SU-DHL-6 (cell line): ENCODE results near the gene MOB3B.
"Not testable (repeated sequence)": the region's sequence is repeated elsewhere in the genome, so short reads cannot be mapped to it uniquely, and the experiment has no call there.

Source experiments
- H2AFZ ChIP-seq: fragments of 200-600 bp; sonication (generic); 2 replicates; pipeline ENCODE4 v1.6.1; 2014; ENCODE audit warnings: low read depth, mild to moderate bottlenecking, moderate library complexity, mixed read lengths, antibody characterized with exemption, low read length; ENCODE audit not compliant: severe bottlenecking
- H3F3A ChIP-seq: fragments of 200-600 bp; shearing (Covaris generic); 2 replicates; pipeline ENCODE4 v1.6.0; 2016; ENCODE audit warnings: antibody characterized with exemption, mild to moderate bottlenecking; ENCODE audit not compliant: insufficient read depth
- H3K27ac ChIP-seq: fragments of 200-600 bp; sonication (generic); 2 replicates; pipeline ENCODE4 v1.5.1; 2016; ENCODE audit warnings: low read depth, mild to moderate bottlenecking, low read length, moderate library complexity, mixed read lengths
- H3K27me3 ChIP-seq: fragments of 200-600 bp; sonication (generic), shearing (Covaris generic); 2 replicates; pipeline ENCODE4 v1.6.0; 2014; ENCODE audit warnings: mild to moderate bottlenecking, low read length
- H3K36me3 ChIP-seq: fragments of 200-600 bp; sonication (generic); 2 replicates; pipeline ENCODE4 v1.6.1; 2014; ENCODE audit warnings: mild to moderate bottlenecking, low read length, mixed read lengths
- H3K4me2 ChIP-seq: fragments of 300-600, 200-600 bp; shearing (Covaris generic), sonication (generic); 2 replicates; pipeline ENCODE4 v1.6.0; 2014; ENCODE audit warnings: low read length, low read depth, mild to moderate bottlenecking; ENCODE audit not compliant: poor library complexity, severe bottlenecking
- H3K4me3 ChIP-seq: fragments of 200-600 bp; sonication (generic); 2 replicates; pipeline ENCODE4 v1.5.1; 2014; ENCODE audit warnings: antibody characterized with exemption, low read length, mild to moderate bottlenecking, mixed read lengths; ENCODE audit not compliant: insufficient read depth, poor library complexity, severe bottlenecking
- H3K79me2 ChIP-seq: fragments of 200-600 bp; sonication (generic); 2 replicates; pipeline ENCODE4 v1.6.1; 2014; ENCODE audit warnings: mild to moderate bottlenecking, low read length, moderate library complexity; ENCODE audit not compliant: insufficient read depth
- H3K9ac ChIP-seq: fragments of 200-600 bp; sonication (generic); 2 replicates; pipeline ENCODE4 v1.7.0; 2014; ENCODE audit warnings: mild to moderate bottlenecking, low read length
- H3K9me2 ChIP-seq: fragments of 200-600 bp; sonication (generic); replicated peaks from 2 replicates; pipeline ENCODE4 v1.6.1; 2014; ENCODE audit warnings: low read length; ENCODE audit not compliant: insufficient read depth
- H3K9me3 ChIP-seq: fragments of 200-600 bp; sonication (generic); 2 replicates; pipeline ENCODE4 v1.6.1; 2014; ENCODE audit warnings: low read length, mixed read lengths; ENCODE audit not compliant: insufficient read depth
- H4K20me1 ChIP-seq: fragments of 200-600 bp; sonication (generic); 2 replicates; pipeline ENCODE4 v1.6.1; 2014; ENCODE audit warnings: low read depth, mild to moderate bottlenecking, antibody characterized with exemption, low read length, moderate library complexity, mixed read lengths
- CTCF ChIP-seq: fragments of 200-600 bp; sonication (generic); IDR thresholded peaks from one replicate; pipeline ENCODE4 v1.5.1; 2017; ENCODE audit warnings: antibody characterized with exemption, mild to moderate bottlenecking, low read length, moderate library complexity; ENCODE audit not compliant: insufficient read depth, poor library complexity, severe bottlenecking
- EZH2phosphoT487 ChIP-seq: fragments of 200-600 bp; sonication (generic), shearing (Covaris generic); conservative IDR thresholded peaks from 2 replicates; pipeline ENCODE4 v1.6.1; 2018; ENCODE audit warnings: mild to moderate bottlenecking, antibody characterized with exemption, low read length, moderate library complexity, mixed read lengths

The MOB3B gene

GRCh38 chr9:27503623-27504022 lies 26.0 kb downstream of the MOB3B start:
- no peak overlapping the region for H3K27ac ChIP-seq
- no peak overlapping the region for H3K4me2 ChIP-seq
- H3F3A ChIP-seq = no peaks in the 10 kb centered on the region
- H3K27me3 ChIP-seq = no peaks in the 10 kb centered on the region
- no peaks in the 10 kb centered on the region for H3K36me3 ChIP-seq
- H3K9me3 ChIP-seq = no peaks in the 10 kb centered on the region
- H2AFZ ChIP-seq = no peak overlapping the region
- H3K9me2 ChIP-seq = no peaks in the 10 kb centered on the region
- H4K20me1 ChIP-seq = no peaks in the 10 kb centered on the region
- no peak overlapping the region for H3K9ac ChIP-seq
- TF ChIP-seq EZH2phosphoT487 = no peak
- TF ChIP-seq CTCF = no peak
- H3K4me3 ChIP-seq = no peak overlapping the region
- no peaks in the 10 kb centered on the region for H3K79me2 ChIP-seq

- not testable (repeated sequence) for H3K27ac ChIP-seq, H3K27me3 ChIP-seq, H3K9me2 ChIP-seq, H3K9me3 ChIP-seq, H3K9ac ChIP-seq, H3F3A ChIP-seq, H3K4me2 ChIP-seq, H3K36me3 ChIP-seq, H4K20me1 ChIP-seq, H2AFZ ChIP-seq, H3K4me3 ChIP-seq, H3K79me2 ChIP-seq
These were observed 28.7 kb downstream of the MOB3B start for GRCh38 chr9:27500902-27501301.

GRCh38 chr9:27499451-27499850 lies 30.2 kb downstream of the MOB3B start:
- H3K9ac ChIP-seq = no peak overlapping the region
- no peak overlapping the region for H3K4me2 ChIP-seq

More at GRCh38 chr9:27499451-27499850, 30.2 kb downstream of the MOB3B start:
- Histone ChIP-seq H2AFZ (no peak overlapping the region), H3K36me3 (no peaks in the 10 kb centered on the region), H3K27ac (no peak overlapping the region), H3K79me2 (no peaks in the 10 kb centered on the region), H3K9me2 (no peaks in the 10 kb centered on the region), H3K27me3 (no peaks in the 10 kb centered on the region), H3F3A (no peaks in the 10 kb centered on the region), H3K9me3 (0 out of 2 replicates have a peak, but pooled peaks cover 4% of the 10 kb centered on the region), H3K4me3 (no peak overlapping the region), H4K20me1 (no peaks in the 10 kb centered on the region)
- TF ChIP-seq EZH2phosphoT487 (no peak), CTCF (no peak)
